ENCODE measurements around the gene KLK8.

KLK8 gene

GRCh38 chr19:51007488-51007887, 6.1 kb upstream of the KLK8 start:
- no peaks in the 10 kb centered on the region for H3K79me2 ChIP-seq (ENCODE audit: insufficient read depth, low read length)
- no peaks in the 10 kb centered on the region for H3K27me3 ChIP-seq (ENCODE audit: low read length)
- H3K9me2 ChIP-seq (replicated peaks; ENCODE audit: insufficient read depth, low read length), result no peaks in the 10 kb centered on the region
- H3K9ac ChIP-seq (ENCODE audit: low read length), result no peak overlapping the region
- no peak overlapping the region for H2AFZ ChIP-seq (ENCODE audit: low read depth, low read length, severe bottlenecking)
- no peak overlapping the region for H3K27ac ChIP-seq (ENCODE audit: low read depth, low read length)
- H3K4me2 ChIP-seq (ENCODE audit: low read depth, low read length, poor library complexity, severe bottlenecking), result no peak overlapping the region
- H3F3A ChIP-seq (ENCODE audit: insufficient read depth), result no peaks in the 10 kb centered on the region
- H3K36me3 ChIP-seq (ENCODE audit: low read length), result no peaks in the 10 kb centered on the region
- H4K20me1 ChIP-seq (ENCODE audit: low read depth, low read length), result no peaks in the 10 kb centered on the region
- H3K4me3 ChIP-seq (ENCODE audit: insufficient read depth, low read length, poor library complexity, severe bottlenecking), result no peak overlapping the region
- no peaks in the 10 kb centered on the region for H3K9me3 ChIP-seq (ENCODE audit: insufficient read depth, low read length)
- no peak for TF ChIP-seq EZH2phosphoT487 (conservative IDR thresholded peaks at IDR 0.05; ENCODE audit: low read length)

GRCh38 chr19:51006406-51006805, 5.0 kb upstream of the KLK8 start:
- Histone ChIP-seq H3K4me3 (ENCODE audit: insufficient read depth, low read length, poor library complexity, severe bottlenecking) (no peak overlapping the region), H3K27ac (ENCODE audit: low read depth, low read length) (no peak overlapping the region), H3K4me2 (ENCODE audit: low read depth, low read length, poor library complexity, severe bottlenecking) (no peak overlapping the region), H3K9ac (ENCODE audit: low read length) (no peak overlapping the region), H3K79me2 (ENCODE audit: insufficient read depth, low read length) (no peaks in the 10 kb centered on the region), H2AFZ (ENCODE audit: low read depth, low read length, severe bottlenecking) (no peak overlapping the region), H3K9me3 (ENCODE audit: insufficient read depth, low read length) (no peaks in the 10 kb centered on the region), H3F3A (ENCODE audit: insufficient read depth) (no peaks in the 10 kb centered on the region), H3K27me3 (ENCODE audit: low read length) (no peaks in the 10 kb centered on the region), H3K9me2 (replicated peaks; ENCODE audit: insufficient read depth, low read length) (no peaks in the 10 kb centered on the region), H4K20me1 (ENCODE audit: low read depth, low read length) (no peaks in the 10 kb centered on the region), H3K36me3 (ENCODE audit: low read length) (no peaks in the 10 kb centered on the region)
- TF ChIP-seq, protein P1, sequence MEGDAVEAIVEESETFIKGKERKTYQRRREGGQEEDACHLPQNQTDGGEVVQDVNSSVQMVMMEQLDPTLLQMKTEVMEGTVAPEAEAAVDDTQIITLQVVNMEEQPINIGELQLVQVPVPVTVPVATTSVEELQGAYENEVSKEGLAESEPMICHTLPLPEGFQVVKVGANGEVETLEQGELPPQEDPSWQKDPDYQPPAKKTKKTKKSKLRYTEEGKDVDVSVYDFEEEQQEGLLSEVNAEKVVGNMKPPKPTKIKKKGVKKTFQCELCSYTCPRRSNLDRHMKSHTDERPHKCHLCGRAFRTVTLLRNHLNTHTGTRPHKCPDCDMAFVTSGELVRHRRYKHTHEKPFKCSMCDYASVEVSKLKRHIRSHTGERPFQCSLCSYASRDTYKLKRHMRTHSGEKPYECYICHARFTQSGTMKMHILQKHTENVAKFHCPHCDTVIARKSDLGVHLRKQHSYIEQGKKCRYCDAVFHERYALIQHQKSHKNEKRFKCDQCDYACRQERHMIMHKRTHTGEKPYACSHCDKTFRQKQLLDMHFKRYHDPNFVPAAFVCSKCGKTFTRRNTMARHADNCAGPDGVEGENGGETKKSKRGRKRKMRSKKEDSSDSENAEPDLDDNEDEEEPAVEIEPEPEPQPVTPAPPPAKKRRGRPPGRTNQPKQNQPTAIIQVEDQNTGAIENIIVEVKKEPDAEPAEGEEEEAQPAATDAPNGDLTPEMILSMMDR (IDR thresholded peaks at IDR 0.05; ENCODE audit: insufficient read depth, low read length, poor library complexity, severe bottlenecking), result no peak
- TF ChIP-seq EZH2phosphoT487 (conservative IDR thresholded peaks at IDR 0.05; ENCODE audit: low read length), result no peak

DNA sequence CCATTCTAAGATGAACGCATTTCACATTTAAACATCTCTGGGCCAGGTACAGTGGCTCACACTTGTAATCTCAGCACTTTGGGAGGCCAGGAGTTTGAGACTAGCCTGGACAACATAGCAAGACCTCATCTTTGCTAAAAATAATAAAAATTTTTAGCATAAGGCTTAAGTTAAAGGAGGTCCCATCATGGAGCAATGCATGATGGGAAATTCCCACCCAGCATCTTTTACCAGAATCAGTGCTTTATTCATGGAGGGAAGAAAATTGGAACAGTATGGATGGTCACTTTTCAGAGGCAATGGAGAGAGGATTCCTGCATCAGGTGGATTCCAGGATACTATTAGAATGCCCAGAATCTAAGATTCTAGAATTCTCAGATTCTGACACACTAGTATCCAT, 3.8 kb upstream of the KLK8 start:
- H3K9me2 ChIP-seq (replicated peaks; ENCODE audit: insufficient read depth, low read length), result no peaks in the 10 kb centered on the region
- H3K27ac ChIP-seq (ENCODE audit: low read depth, low read length), result no peak overlapping the region
- H3F3A ChIP-seq (ENCODE audit: insufficient read depth), result no peaks in the 10 kb centered on the region
- no peak overlapping the region for H3K9ac ChIP-seq (ENCODE audit: low read length)
- H3K4me2 ChIP-seq (ENCODE audit: low read depth, low read length, poor library complexity, severe bottlenecking), result no peak overlapping the region
- no peaks in the 10 kb centered on the region for H3K9me3 ChIP-seq (ENCODE audit: insufficient read depth, low read length)
- H3K4me3 ChIP-seq (ENCODE audit: insufficient read depth, low read length, poor library complexity, severe bottlenecking), result no peak overlapping the region
- no peaks in the 10 kb centered on the region for H4K20me1 ChIP-seq (ENCODE audit: low read depth, low read length)
- no peaks in the 10 kb centered on the region for H3K27me3 ChIP-seq (ENCODE audit: low read length)
- H3K79me2 ChIP-seq (ENCODE audit: insufficient read depth, low read length), result no peaks in the 10 kb centered on the region
- TF ChIP-seq EZH2phosphoT487 (conservative IDR thresholded peaks at IDR 0.05; ENCODE audit: low read length), result no peak
- TF ChIP-seq, protein P1 (IDR thresholded peaks at IDR 0.05; ENCODE audit: insufficient read depth, low read length, poor library complexity, severe bottlenecking), result no peak
- H2AFZ ChIP-seq (ENCODE audit: low read depth, low read length, severe bottlenecking), result no peak overlapping the region
- H3K36me3 ChIP-seq (ENCODE audit: low read length), result no peaks in the 10 kb centered on the region

- Histone ChIP-seq H3K9me2 (replicated peaks; ENCODE audit: insufficient read depth, low read length) (no peaks in the 10 kb centered on the region), H2AFZ (ENCODE audit: low read depth, low read length, severe bottlenecking) (no peak overlapping the region), H3K4me2 (ENCODE audit: low read depth, low read length, poor library complexity, severe bottlenecking) (no peak overlapping the region), H3F3A (ENCODE audit: insufficient read depth) (no peaks in the 10 kb centered on the region), H3K4me3 (ENCODE audit: insufficient read depth, low read length, poor library complexity, severe bottlenecking) (no peak overlapping the region), H3K36me3 (ENCODE audit: low read length) (no peaks in the 10 kb centered on the region), H4K20me1 (ENCODE audit: low read depth, low read length) (no peaks in the 10 kb centered on the region), H3K9ac (ENCODE audit: low read length) (no peak overlapping the region), H3K9me3 (ENCODE audit: insufficient read depth, low read length) (no peaks in the 10 kb centered on the region), H3K79me2 (ENCODE audit: insufficient read depth, low read length) (no peaks in the 10 kb centered on the region), H3K27me3 (ENCODE audit: low read length) (no peaks in the 10 kb centered on the region), H3K27ac (ENCODE audit: low read depth, low read length) (no peak overlapping the region)
- no peak for TF ChIP-seq EZH2phosphoT487 (conservative IDR thresholded peaks at IDR 0.05; ENCODE audit: low read length)
- TF ChIP-seq, protein P1 (IDR thresholded peaks at IDR 0.05; ENCODE audit: insufficient read depth, low read length, poor library complexity, severe bottlenecking), result no peak
These were observed 1.9 kb upstream of the KLK8 start for GRCh38 chr19:51003316-51003715.

All from SU-DHL-6 (cell line).